HCT116 (cell line): ENCODE data around the gene STON1.

Experiments used
- ATF3 ChIP-seq: IDR thresholded peaks from 2 replicates; pipeline ENCODE4 v1.6.1; 2012
- CEBPB ChIP-seq: IDR thresholded peaks from 2 replicates; pipeline ENCODE4 v1.6.1; 2012; ENCODE audit warnings: low read depth
- CTCF ChIP-seq, 3 experiments: fragments of 200-600 bp in 1 of 3; sonication (generic) in 1 of 3; IDR thresholded peaks in 2 of 3; conservative IDR thresholded peaks in 1 of 3; 2 replicates each; pipeline ENCODE4 v1.5.1; 2012 to 2017; ENCODE audit warnings: low read depth in 2 of 3, low read length in 2 of 3, antibody characterized with exemption in 1 of 3, borderline replicate concordance in 1 of 3, control low read depth in 1 of 3, mild to moderate bottlenecking in 1 of 3, mixed read lengths in 1 of 3, mixed run types in 1 of 3, moderate library complexity in 1 of 3; ENCODE audit not compliant: insufficient read depth in 1 of 3
- EZH2 ChIP-seq: fragments of 200-600 bp; sonication (generic); IDR thresholded peaks from 2 replicates; pipeline ENCODE4 v1.6.1; 2017; ENCODE audit warnings: antibody characterized with exemption, mixed run types
- EZH2phosphoT487 ChIP-seq: fragments of 200-600 bp; IDR thresholded peaks from 2 replicates; pipeline ENCODE4 v1.6.1; 2018; ENCODE audit warnings: antibody characterized with exemption, borderline replicate concordance
- POLR2A ChIP-seq: IDR thresholded peaks from 2 replicates; pipeline ENCODE4 v1.7.0; 2011; ENCODE audit warnings: borderline replicate concordance; ENCODE audit not compliant: insufficient read depth, insufficient read length; ENCODE audit errors: extremely low read depth
- POLR2AphosphoS5 ChIP-seq: IDR thresholded peaks from 2 replicates; pipeline ENCODE4 v1.6.1; 2011; ENCODE audit warnings: mild to moderate bottlenecking, low read depth, low read length, moderate library complexity
- SIN3A ChIP-seq: IDR thresholded peaks from 2 replicates; pipeline ENCODE4 v1.6.1; 2012; ENCODE audit warnings: low read depth
- TCF7L2 ChIP-seq: IDR thresholded peaks from 2 replicates; pipeline ENCODE4 v1.7.0; 2011; ENCODE audit warnings: borderline replicate concordance, inconsistent platforms; ENCODE audit not compliant: insufficient read depth, insufficient read length; ENCODE audit errors: extremely low read depth
- YY1 ChIP-seq: IDR thresholded peaks from 2 replicates; pipeline ENCODE4 v1.6.1; 2011; ENCODE audit warnings: low read length, low read depth, moderate library complexity, mild to moderate bottlenecking; ENCODE audit not compliant: insufficient replicate concordance; ENCODE audit errors: extremely low read depth
- ZNF274 ChIP-seq: fragments of 200-500 bp; sonication (Bioruptor generic); IDR thresholded peaks from 2 replicates; pipeline ENCODE4 v1.6.1; 2014; ENCODE audit warnings: mild to moderate bottlenecking, low read depth, low read length, inconsistent platforms
- TF ChIP-seq, protein P1 (sequence below): IDR thresholded peaks from 2 replicates; pipeline ENCODE4 v1.6.1; 2012

DNA sequence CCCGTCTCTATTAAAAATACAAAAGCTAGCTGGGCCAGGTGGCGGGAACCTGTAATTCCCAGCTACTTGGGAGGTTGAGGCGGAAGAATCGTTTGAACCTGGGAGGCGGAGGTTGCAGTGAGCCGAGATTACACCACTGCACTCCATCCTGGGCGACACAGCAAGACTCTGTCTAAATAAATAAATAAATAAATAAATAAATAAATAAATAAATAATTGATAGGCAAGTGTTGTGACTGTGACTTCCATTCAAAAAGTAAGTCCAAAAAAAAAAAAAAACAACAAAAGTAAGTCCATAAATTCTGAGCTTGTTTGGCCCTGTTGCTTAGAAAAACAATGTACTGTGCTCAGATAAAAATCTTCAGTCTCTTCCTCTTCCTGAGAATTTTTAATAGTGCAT lies 2.2 kb downstream of the STON1 start:
- TF ChIP-seq CTCF (IDR thresholded peaks at IDR 0.05 in 2 of 3, conservative IDR thresholded peaks at IDR 0.05 in 1 of 3; ENCODE audit: borderline replicate concordance in 1 of 3, insufficient read depth in 1 of 3, low read depth in 2 of 3, low read length in 2 of 3) (no peak), POLR2A (no peak), POLR2AphosphoS5 (no peak), EZH2 (no peak), TCF7L2 (no peak), CEBPB (no peak), ZNF274 (no peak), EZH2phosphoT487 (no peak), YY1 (no peak), SIN3A (no peak), ATF3 (no peak)
- TF ChIP-seq, protein P1, sequence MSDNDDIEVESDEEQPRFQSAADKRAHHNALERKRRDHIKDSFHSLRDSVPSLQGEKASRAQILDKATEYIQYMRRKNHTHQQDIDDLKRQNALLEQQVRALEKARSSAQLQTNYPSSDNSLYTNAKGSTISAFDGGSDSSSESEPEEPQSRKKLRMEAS, result no peak
